Measurements from ENCODE around the gene INPP5D.

The INPP5D gene

DNA sequence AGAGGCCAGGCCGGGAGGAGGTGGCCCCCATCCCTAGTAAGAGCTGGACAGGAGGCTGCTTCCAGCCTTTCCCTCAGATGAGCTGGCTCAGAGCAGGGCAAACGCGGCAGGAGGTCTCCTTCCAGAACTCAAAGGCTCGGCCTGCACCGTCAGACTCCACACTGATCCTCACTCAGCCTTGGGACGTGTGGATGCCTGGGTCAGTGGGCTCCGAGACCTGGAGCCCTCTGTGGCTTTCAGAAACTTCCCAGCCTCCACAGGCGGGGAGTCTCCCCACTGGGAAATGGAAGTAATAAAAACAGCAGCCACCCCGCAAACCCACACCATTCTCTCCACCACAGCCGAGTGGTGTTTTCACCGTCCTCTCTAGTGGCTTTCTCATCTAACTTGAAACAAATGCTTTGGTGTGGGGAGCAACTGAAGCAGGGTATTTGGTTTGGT lies 54.3 kb downstream of the INPP5D start:
- Histone ChIP-seq H3K79me2 (ENCODE audit: control insufficient read depth, low read length) (peaks cover 37% of the 10 kb centered on the region), H3K4me3 (ENCODE audit: low read length) (no peak overlapping the region), H3K36me3 (ENCODE audit: control insufficient read depth, low read length) (peaks cover 7% of the 10 kb centered on the region), H3K9me3 (ENCODE audit: control insufficient read depth, insufficient read depth, low read length) (no peaks in the 10 kb centered on the region), H3K4me2 (ENCODE audit: low read length) (no peak overlapping the region), H3K27me3 (ENCODE audit: control insufficient read depth, low read length) (no peaks in the 10 kb centered on the region), H3K9me2 (replicated peaks; ENCODE audit: control insufficient read depth, low read length) (no peaks in the 10 kb centered on the region), H3F3A (ENCODE audit: control insufficient read depth, insufficient read depth) (0 out of 2 replicates have a peak, but pooled peaks cover 2% of the 10 kb centered on the region), H3K4me1 (ENCODE audit: control insufficient read depth, low read length) (no peaks in the 10 kb centered on the region), H3K27ac (ENCODE audit: low read depth, low read length) (no peak overlapping the region), H4K20me1 (ENCODE audit: control insufficient read depth, insufficient read depth, low read depth, low read length) (no peaks in the 10 kb centered on the region; the same call in 1 of the 2 replicates)
- TF ChIP-seq CTCF (IDR thresholded peaks at IDR 0.05; ENCODE audit: low read depth, low read length, poor library complexity, severe bottlenecking) (no peak), EZH2phosphoT487 (IDR thresholded peaks at IDR 0.05; ENCODE audit: borderline replicate concordance, low read length) (no peak)

DNA sequence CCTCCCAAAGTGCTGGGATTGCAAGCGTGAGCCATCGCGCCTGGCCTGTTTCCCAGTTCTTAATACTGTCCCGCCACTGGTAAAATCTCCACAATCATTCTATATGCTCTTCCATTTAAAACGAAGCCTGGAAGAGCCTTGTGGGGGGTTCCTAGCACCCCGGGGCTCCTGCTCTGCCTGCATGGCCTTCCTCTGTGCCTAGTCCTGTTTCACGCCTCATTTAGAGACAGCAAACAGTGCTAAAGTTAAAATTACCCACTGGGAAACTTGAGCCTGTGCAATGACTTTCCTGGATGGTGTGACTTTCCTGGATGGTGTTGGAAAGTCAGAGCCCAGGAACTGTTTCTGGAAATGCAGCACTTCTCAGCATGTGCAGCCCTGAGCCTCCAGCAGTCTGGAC lies 55.0 kb downstream of the INPP5D start:
- Histone ChIP-seq H4K20me1 (ENCODE audit: control insufficient read depth, insufficient read depth, low read depth, low read length) (no peaks in the 10 kb centered on the region; the same call in 1 of the 2 replicates), H3K36me3 (ENCODE audit: control insufficient read depth, low read length) (peaks cover 7% of the 10 kb centered on the region), H3K27me3 (ENCODE audit: control insufficient read depth, low read length) (no peaks in the 10 kb centered on the region), H3K4me1 (ENCODE audit: control insufficient read depth, low read length) (no peaks in the 10 kb centered on the region), H3K4me3 (ENCODE audit: low read length) (no peak overlapping the region), H3K4me2 (ENCODE audit: low read length) (no peak overlapping the region), H3K9me3 (ENCODE audit: control insufficient read depth, insufficient read depth, low read length) (no peaks in the 10 kb centered on the region), H3K79me2 (ENCODE audit: control insufficient read depth, low read length) (peaks cover 40% of the 10 kb centered on the region), H3K27ac (ENCODE audit: low read depth, low read length) (no peak overlapping the region), H3F3A (ENCODE audit: control insufficient read depth, insufficient read depth) (0 out of 2 replicates have a peak, but pooled peaks cover 2% of the 10 kb centered on the region), H3K9me2 (replicated peaks; ENCODE audit: control insufficient read depth, low read length) (no peaks in the 10 kb centered on the region)
- TF ChIP-seq CTCF (IDR thresholded peaks at IDR 0.05; ENCODE audit: low read depth, low read length, poor library complexity, severe bottlenecking) (no peak), EZH2phosphoT487 (IDR thresholded peaks at IDR 0.05; ENCODE audit: borderline replicate concordance, low read length) (no peak)

GRCh38 chr2:233115741-233116140 lies 55.6 kb downstream of the INPP5D start:
- H4K20me1 ChIP-seq (ENCODE audit: control insufficient read depth, insufficient read depth, low read depth, low read length), result no peaks in the 10 kb centered on the region; the same call in 1 of the 2 replicates
- H3K36me3 ChIP-seq (ENCODE audit: control insufficient read depth, low read length), result peaks cover 7% of the 10 kb centered on the region

More at GRCh38 chr2:233115741-233116140, 55.6 kb downstream of the INPP5D start:
- H3K27ac ChIP-seq (ENCODE audit: low read depth, low read length), result no peak overlapping the region
- H3K4me3 ChIP-seq (ENCODE audit: low read length), result no peak overlapping the region
- no peaks in the 10 kb centered on the region for H3K9me3 ChIP-seq (ENCODE audit: control insufficient read depth, insufficient read depth, low read length)
- peaks cover 39% of the 10 kb centered on the region for H3K79me2 ChIP-seq (ENCODE audit: control insufficient read depth, low read length)
- H3K27me3 ChIP-seq (ENCODE audit: control insufficient read depth, low read length), result no peaks in the 10 kb centered on the region
- no peak for TF ChIP-seq CTCF (IDR thresholded peaks at IDR 0.05; ENCODE audit: low read depth, low read length, poor library complexity, severe bottlenecking)
- TF ChIP-seq EZH2phosphoT487 (IDR thresholded peaks at IDR 0.05; ENCODE audit: borderline replicate concordance, low read length), result no peak
- H3F3A ChIP-seq (ENCODE audit: control insufficient read depth, insufficient read depth), result 0 out of 2 replicates have a peak, but pooled peaks cover 2% of the 10 kb centered on the region
- no peaks in the 10 kb centered on the region for H3K9me2 ChIP-seq (replicated peaks; ENCODE audit: control insufficient read depth, low read length)
- H3K4me2 ChIP-seq (ENCODE audit: low read length), result no peak overlapping the region
- peaks cover 3% of the 10 kb centered on the region; the same call in 1 of the 2 replicates for H3K4me1 ChIP-seq (ENCODE audit: control insufficient read depth, low read length)

All from DOHH2 (cell line).